SK-N-SH (cell line): Measurements from ENCODE around the gene HUNK. TPM values are rescaled to one million over a fixed set of nuclear protein-coding genes. Genes with fewer than 3 reads are reported as not detected.

ENCODE experiments used
- CTCF ChIA-PET: fragments of 300-600, 350-600 bp; formaldehyde crosslinking; extraction: SDS; loops from one replicate; lab custom pipeline; 2021; lab: Yijun Ruan, JAX
- POLR2A ChIA-PET: fragments of 350-600 bp; sonication (Branson Sonifier 250); formaldehyde crosslinking; extraction: SDS; loops from one replicate; lab custom pipeline; 2020; ENCODE audit warnings: antibody characterized with exemption, inconsistent platforms; lab: Yijun Ruan, JAX
- DNase-seq: peaks from one replicate; pipeline ENCODE4 v3.0.0; 2012
- H2AFZ ChIP-seq: fragments of 200-600 bp; sonication (generic); 2 replicates; pipeline ENCODE4 v1.8.1; 2016; ENCODE audit warnings: antibody characterized with exemption, mild to moderate bottlenecking, low read depth
- H3F3A ChIP-seq: fragments of 200-600 bp; sonication (generic); replicated peaks from 2 replicates; pipeline ENCODE3; 2016; ENCODE audit warnings: antibody characterized with exemption, mild to moderate bottlenecking; ENCODE audit not compliant: insufficient read depth
- H3K27ac ChIP-seq, 2 experiments: fragments of 200-500 bp in 1 of 2; fragments of 200-600 bp in 1 of 2; sonication (Bioruptor generic) in 1 of 2; sonication (generic), shearing (Covaris generic) in 1 of 2; 2 replicates each; pipeline versions ENCODE4 v1.5.1 to v1.6.1; 2014 to 2016; ENCODE audit warnings: low read depth in 2 of 2, inconsistent platforms in 1 of 2, low read length in 1 of 2, mild to moderate bottlenecking in 1 of 2, mixed read lengths in 1 of 2
- H3K27me3 ChIP-seq: fragments of 200-600 bp; sonication (generic), shearing (Covaris generic); 2 replicates; pipeline ENCODE4 v1.6.1; 2016; ENCODE audit warnings: mixed run types; ENCODE audit not compliant: insufficient read depth
- H3K36me3 ChIP-seq, 2 experiments: fragments of 200-500 bp in 1 of 2; fragments of 200-600 bp in 1 of 2; sonication (Bioruptor generic) in 1 of 2; sonication (generic) in 1 of 2; replicated peaks in 1 of 2; 2 replicates each; pipeline versions ENCODE3 to v1.5.1; 2014 to 2016; ENCODE audit warnings: low read length in 1 of 2, mild to moderate bottlenecking in 1 of 2; ENCODE audit not compliant: insufficient read depth in 2 of 2, control insufficient read depth in 1 of 2
- H3K4me1 ChIP-seq, 2 experiments: fragments of 200-500 bp in 1 of 2; fragments of 200-600 bp in 1 of 2; sonication (Bioruptor generic) in 1 of 2; sonication (generic), shearing (Covaris generic) in 1 of 2; 2 replicates each; pipeline versions ENCODE4 v1.5.1 to v1.6.1; 2014 to 2016; ENCODE audit warnings: low read depth in 1 of 2, low read length in 1 of 2, mixed run types in 1 of 2; ENCODE audit not compliant: insufficient read depth in 2 of 2, control insufficient read depth in 1 of 2
- H3K4me2 ChIP-seq: fragments of 200-600 bp; sonication (generic), shearing (Covaris generic); 2 replicates; pipeline ENCODE4 v1.6.1; 2017; ENCODE audit warnings: mixed run types
- H3K4me3 ChIP-seq, 2 experiments: fragments of 200-500 bp in 1 of 2; fragments of 200-600 bp in 1 of 2; sonication (Bioruptor generic) in 1 of 2; sonication (generic), shearing (Covaris generic) in 1 of 2; 2 replicates each; pipeline versions ENCODE4 v1.5.1 to v1.8.1; 2014 to 2016; ENCODE audit warnings: low read depth in 2 of 2, inconsistent platforms in 1 of 2, low read length in 1 of 2, mild to moderate bottlenecking in 1 of 2, mixed read lengths in 1 of 2, moderate library complexity in 1 of 2
- H3K79me2 ChIP-seq: fragments of 200-600 bp; sonication (generic); 2 replicates; pipeline ENCODE4 v1.8.1; 2017; ENCODE audit warnings: mild to moderate bottlenecking; ENCODE audit not compliant: insufficient read depth
- H3K9ac ChIP-seq: fragments of 200-600 bp; sonication (generic); 2 replicates; pipeline ENCODE4 v1.6.1; 2017; ENCODE audit warnings: mixed run types
- H3K9me2 ChIP-seq: fragments of 200-600 bp; sonication (generic); 2 replicates; pipeline ENCODE4 v1.6.1; 2017; ENCODE audit warnings: mixed run types
- H3K9me3 ChIP-seq: fragments of 200-600 bp; sonication (generic); 2 replicates; pipeline ENCODE4 v1.6.1; 2017; ENCODE audit warnings: mixed run types, mild to moderate bottlenecking, moderate library complexity
- H4K20me1 ChIP-seq: fragments of 200-600 bp; sonication (generic); 2 replicates; pipeline ENCODE4 v1.6.1; 2017; ENCODE audit warnings: mild to moderate bottlenecking, mixed run types; ENCODE audit not compliant: insufficient read depth
- CHD2 ChIP-seq: fragments of 150-350 bp; IDR thresholded peaks from 2 replicates; pipeline ENCODE4 v1.6.1; 2018; ENCODE audit warnings: low read length; ENCODE audit not compliant: partially characterized antibody
- EZH2phosphoT487 ChIP-seq: fragments of 200-600 bp; sonication (generic); IDR thresholded peaks from 2 replicates; pipeline ENCODE4 v1.6.1; 2017; ENCODE audit warnings: low read depth, mixed run types, mild to moderate bottlenecking, antibody characterized with exemption, moderate library complexity, borderline replicate concordance
- FOXJ3 ChIP-seq: sonication (generic); formaldehyde crosslinking; IDR thresholded peaks from 2 replicates; pipeline ENCODE4 v1.5.1; 2020; ENCODE audit warnings: mild to moderate bottlenecking, missing genetic modification reagents
- JUND ChIP-seq: IDR thresholded peaks from 2 replicates; pipeline ENCODE4 v1.4.0; 2012
- MEF2A ChIP-seq: IDR thresholded peaks from 2 replicates; pipeline ENCODE4 v1.4.0; 2012; ENCODE audit warnings: low read depth, borderline replicate concordance
- NFIC ChIP-seq: IDR thresholded peaks from 2 replicates; pipeline ENCODE4 v1.4.0; 2012; ENCODE audit warnings: borderline replicate concordance
- NRF1 ChIP-seq: IDR thresholded peaks from 2 replicates; pipeline ENCODE4 v1.6.1; 2012; ENCODE audit warnings: low read depth, mild to moderate bottlenecking, low read length
- RAD21 ChIP-seq: IDR thresholded peaks from 2 replicates; pipeline ENCODE4 v1.6.1; 2012; ENCODE audit warnings: mild to moderate bottlenecking, low read length
- RFX5 ChIP-seq: IDR thresholded peaks from 2 replicates; pipeline ENCODE4 v1.6.1; 2012; ENCODE audit warnings: mild to moderate bottlenecking, improper control_type of control experiment, low read length
- RXRA ChIP-seq: IDR thresholded peaks from 2 replicates; pipeline ENCODE4 v1.4.0; 2012; ENCODE audit warnings: low read depth, mild to moderate bottlenecking, borderline replicate concordance
- SMC3 ChIP-seq: IDR thresholded peaks from 2 replicates; pipeline ENCODE4 v1.6.1; 2012; ENCODE audit warnings: low read depth, low read length, improper control_type of control experiment
- TCF12 ChIP-seq: IDR thresholded peaks from 2 replicates; pipeline ENCODE4 v1.4.0; 2012
- TEAD4 ChIP-seq: IDR thresholded peaks from 2 replicates; pipeline ENCODE4 v1.4.0; 2012; ENCODE audit warnings: mild to moderate bottlenecking, borderline replicate concordance; ENCODE audit not compliant: insufficient read depth
- WGBS: methylation state at CpG from one replicate; pipeline ENCODE4 v1.1.6; 2017; ENCODE audit warnings: low lambda C conversion rate; 5-methylcytosine and 5-hydroxymethylcytosine counted together
- polyA plus RNA-seq, 3 experiments: library from polyadenylated mRNA; depleted of rRNA; stranded (reverse); fragments of >200 nt; gene quantifications; 2 replicates each; pipeline ENCODE4 v1.2.3, GENCODE V29; 2012
- TF ChIP-seq, protein P1 (sequence below): IDR thresholded peaks from 2 replicates; pipeline ENCODE4 v1.4.0; 2012; ENCODE audit warnings: low read depth, borderline replicate concordance
- TF ChIP-seq, protein P2 (sequence below): fragments of 150-350 bp; IDR thresholded peaks from 2 replicates; pipeline ENCODE4 v1.6.1; 2016; ENCODE audit warnings: mild to moderate bottlenecking, low read depth, low read length
- TF ChIP-seq, protein P3 (sequence below): IDR thresholded peaks from 2 replicates; pipeline ENCODE4 v1.4.0; 2012; ENCODE audit warnings: low read depth
- TF ChIP-seq, protein P4 (sequence below): IDR thresholded peaks from 2 replicates; pipeline ENCODE4 v1.4.0; 2012; ENCODE audit warnings: low read depth, borderline replicate concordance
- TF ChIP-seq, protein P5 (sequence below): IDR thresholded peaks from 2 replicates; pipeline ENCODE4 v1.6.1; 2012; ENCODE audit warnings: mild to moderate bottlenecking, low read depth, low read length, moderate library complexity

HUNK gene
- polyA plus RNA-seq, 1 of the 3 experiments (the other 2 are of a cell fraction): 0.31 TPM

DNA sequence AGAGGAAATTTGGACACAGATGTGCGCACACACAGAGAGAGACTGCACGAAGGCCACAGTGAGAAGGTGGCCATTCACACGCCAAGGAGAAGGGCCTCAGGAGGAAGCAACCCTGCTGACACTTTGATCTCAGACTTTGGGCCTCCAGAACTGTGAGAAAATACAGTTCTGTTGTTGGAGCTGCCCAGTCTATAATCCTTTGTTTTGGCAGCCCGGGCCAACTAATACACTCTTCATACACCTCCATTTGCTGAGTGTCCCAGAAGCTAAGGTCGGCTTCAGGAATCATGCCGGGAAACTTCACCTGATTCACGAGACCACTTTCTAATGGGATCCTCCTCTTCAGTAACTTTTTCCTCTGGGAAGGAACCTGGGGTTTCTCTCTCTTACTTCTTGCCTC is 23.2 kb downstream of the HUNK start:
- Histone ChIP-seq H3K4me3 (no peak overlapping the region), H3K4me1 (peaks cover 0 to 15% of the 10 kb centered on the region in 2 experiments; a peak in 2 of 4 replicates), H2AFZ (no peak overlapping the region), H3K9ac (no peak overlapping the region), H3K9me2 (no peaks in the 10 kb centered on the region), H3K79me2 (no peaks in the 10 kb centered on the region), H3K4me2 (no peak overlapping the region), H3K9me3 (no peaks in the 10 kb centered on the region), H3K27ac (no peak overlapping the region), H3K36me3 (no peaks in the 10 kb centered on the region), H3F3A (no peaks in the 10 kb centered on the region), H4K20me1 (no peaks in the 10 kb centered on the region), H3K27me3 (no peaks in the 10 kb centered on the region)
- WGBS: 69% methylated on average over 6 of the region's 7 CpGs
- DNase-seq: no peak
- TF ChIP-seq, protein P1, sequence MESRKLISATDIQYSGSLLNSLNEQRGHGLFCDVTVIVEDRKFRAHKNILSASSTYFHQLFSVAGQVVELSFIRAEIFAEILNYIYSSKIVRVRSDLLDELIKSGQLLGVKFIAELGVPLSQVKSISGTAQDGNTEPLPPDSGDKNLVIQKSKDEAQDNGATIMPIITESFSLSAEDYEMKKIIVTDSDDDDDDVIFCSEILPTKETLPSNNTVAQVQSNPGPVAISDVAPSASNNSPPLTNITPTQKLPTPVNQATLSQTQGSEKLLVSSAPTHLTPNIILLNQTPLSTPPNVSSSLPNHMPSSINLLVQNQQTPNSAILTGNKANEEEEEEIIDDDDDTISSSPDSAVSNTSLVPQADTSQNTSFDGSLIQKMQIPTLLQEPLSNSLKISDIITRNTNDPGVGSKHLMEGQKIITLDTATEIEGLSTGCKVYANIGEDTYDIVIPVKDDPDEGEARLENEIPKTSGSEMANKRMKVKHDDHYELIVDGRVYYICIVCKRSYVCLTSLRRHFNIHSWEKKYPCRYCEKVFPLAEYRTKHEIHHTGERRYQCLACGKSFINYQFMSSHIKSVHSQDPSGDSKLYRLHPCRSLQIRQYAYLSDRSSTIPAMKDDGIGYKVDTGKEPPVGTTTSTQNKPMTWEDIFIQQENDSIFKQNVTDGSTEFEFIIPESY: no peak
- TF ChIP-seq RAD21 (no peak), NRF1 (no peak), MEF2A (no peak), RXRA (no peak), RFX5 (no peak), SMC3 (no peak), JUND (no peak), FOXJ3 (CRISPR knock-in tag) (no peak), TCF12 (no peak)
- TF ChIP-seq, protein P2, sequence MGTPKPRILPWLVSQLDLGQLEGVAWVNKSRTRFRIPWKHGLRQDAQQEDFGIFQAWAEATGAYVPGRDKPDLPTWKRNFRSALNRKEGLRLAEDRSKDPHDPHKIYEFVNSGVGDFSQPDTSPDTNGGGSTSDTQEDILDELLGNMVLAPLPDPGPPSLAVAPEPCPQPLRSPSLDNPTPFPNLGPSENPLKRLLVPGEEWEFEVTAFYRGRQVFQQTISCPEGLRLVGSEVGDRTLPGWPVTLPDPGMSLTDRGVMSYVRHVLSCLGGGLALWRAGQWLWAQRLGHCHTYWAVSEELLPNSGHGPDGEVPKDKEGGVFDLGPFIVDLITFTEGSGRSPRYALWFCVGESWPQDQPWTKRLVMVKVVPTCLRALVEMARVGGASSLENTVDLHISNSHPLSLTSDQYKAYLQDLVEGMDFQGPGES: no peak
- TF ChIP-seq, protein P3, sequence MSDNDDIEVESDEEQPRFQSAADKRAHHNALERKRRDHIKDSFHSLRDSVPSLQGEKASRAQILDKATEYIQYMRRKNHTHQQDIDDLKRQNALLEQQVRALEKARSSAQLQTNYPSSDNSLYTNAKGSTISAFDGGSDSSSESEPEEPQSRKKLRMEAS: no peak
- TF ChIP-seq, protein P4, sequence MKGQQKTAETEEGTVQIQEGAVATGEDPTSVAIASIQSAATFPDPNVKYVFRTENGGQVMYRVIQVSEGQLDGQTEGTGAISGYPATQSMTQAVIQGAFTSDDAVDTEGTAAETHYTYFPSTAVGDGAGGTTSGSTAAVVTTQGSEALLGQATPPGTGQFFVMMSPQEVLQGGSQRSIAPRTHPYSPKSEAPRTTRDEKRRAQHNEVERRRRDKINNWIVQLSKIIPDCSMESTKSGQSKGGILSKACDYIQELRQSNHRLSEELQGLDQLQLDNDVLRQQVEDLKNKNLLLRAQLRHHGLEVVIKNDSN: no peak
- POLR2A ChIA-PET: no interaction called here
- CTCF ChIA-PET: no interaction called here

DNA sequence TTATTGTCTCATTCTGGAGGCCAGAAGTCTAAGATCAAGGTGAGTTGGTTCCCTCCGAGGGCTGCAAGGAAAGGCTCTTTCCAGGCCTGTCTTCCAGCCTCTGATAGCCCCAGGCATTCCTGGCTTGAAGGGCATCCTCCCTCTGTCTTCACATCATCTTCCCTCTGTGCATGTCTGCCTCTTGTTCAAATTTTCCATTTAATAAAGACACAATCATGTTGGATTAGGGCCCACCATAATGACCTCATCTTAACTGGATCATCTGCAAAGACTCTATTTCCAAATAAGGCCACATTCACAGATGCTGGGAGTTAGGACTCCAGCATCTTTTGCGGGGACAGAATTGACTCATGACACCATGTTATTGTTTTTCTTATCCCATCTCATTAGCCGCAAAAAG is 24.5 kb downstream of the HUNK start:
- peaks cover 0 to 15% of the 10 kb centered on the region in 2 experiments; a peak in 2 of 4 replicates for H3K4me1 ChIP-seq
- H3K79me2 ChIP-seq: no peaks in the 10 kb centered on the region
- H3K27me3 ChIP-seq: no peaks in the 10 kb centered on the region
- DNase-seq: no peak
- 69% methylated on average over 3 of the region's 3 CpGs for whole genome bisulfite sequencing
- CTCF ChIA-PET: no interaction called here
- H3F3A ChIP-seq: no peaks in the 10 kb centered on the region
- H3K4me3 ChIP-seq: no peak overlapping the region
- no peak overlapping the region for H2AFZ ChIP-seq
- H3K4me2 ChIP-seq: no peak overlapping the region
- no peaks in the 10 kb centered on the region for H4K20me1 ChIP-seq
- no peak overlapping the region for H3K9ac ChIP-seq
- POLR2A ChIA-PET: no interaction called here
- H3K27ac ChIP-seq: no peak overlapping the region; a peak in 1 of 4 replicates
- no peaks in the 10 kb centered on the region for H3K9me3 ChIP-seq
- TF ChIP-seq CHD2 (no peak), TEAD4 (no peak), NRF1 (no peak), TCF12 (no peak), EZH2phosphoT487 (no peak), MEF2A (no peak), NFIC (no peak)
- TF ChIP-seq, protein P5, sequence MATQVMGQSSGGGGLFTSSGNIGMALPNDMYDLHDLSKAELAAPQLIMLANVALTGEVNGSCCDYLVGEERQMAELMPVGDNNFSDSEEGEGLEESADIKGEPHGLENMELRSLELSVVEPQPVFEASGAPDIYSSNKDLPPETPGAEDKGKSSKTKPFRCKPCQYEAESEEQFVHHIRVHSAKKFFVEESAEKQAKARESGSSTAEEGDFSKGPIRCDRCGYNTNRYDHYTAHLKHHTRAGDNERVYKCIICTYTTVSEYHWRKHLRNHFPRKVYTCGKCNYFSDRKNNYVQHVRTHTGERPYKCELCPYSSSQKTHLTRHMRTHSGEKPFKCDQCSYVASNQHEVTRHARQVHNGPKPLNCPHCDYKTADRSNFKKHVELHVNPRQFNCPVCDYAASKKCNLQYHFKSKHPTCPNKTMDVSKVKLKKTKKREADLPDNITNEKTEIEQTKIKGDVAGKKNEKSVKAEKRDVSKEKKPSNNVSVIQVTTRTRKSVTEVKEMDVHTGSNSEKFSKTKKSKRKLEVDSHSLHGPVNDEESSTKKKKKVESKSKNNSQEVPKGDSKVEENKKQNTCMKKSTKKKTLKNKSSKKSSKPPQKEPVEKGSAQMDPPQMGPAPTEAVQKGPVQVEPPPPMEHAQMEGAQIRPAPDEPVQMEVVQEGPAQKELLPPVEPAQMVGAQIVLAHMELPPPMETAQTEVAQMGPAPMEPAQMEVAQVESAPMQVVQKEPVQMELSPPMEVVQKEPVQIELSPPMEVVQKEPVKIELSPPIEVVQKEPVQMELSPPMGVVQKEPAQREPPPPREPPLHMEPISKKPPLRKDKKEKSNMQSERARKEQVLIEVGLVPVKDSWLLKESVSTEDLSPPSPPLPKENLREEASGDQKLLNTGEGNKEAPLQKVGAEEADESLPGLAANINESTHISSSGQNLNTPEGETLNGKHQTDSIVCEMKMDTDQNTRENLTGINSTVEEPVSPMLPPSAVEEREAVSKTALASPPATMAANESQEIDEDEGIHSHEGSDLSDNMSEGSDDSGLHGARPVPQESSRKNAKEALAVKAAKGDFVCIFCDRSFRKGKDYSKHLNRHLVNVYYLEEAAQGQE: no peak
- no peaks in the 10 kb centered on the region for H3K36me3 ChIP-seq
- no peaks in the 10 kb centered on the region for H3K9me2 ChIP-seq
